ENCODE results near the gene ZNF106.

Gene ZNF106

GRCh38 chr15:42483677-42484076 lies 7.3 kb downstream of the ZNF106 start:
- no peak for TF ChIP-seq SIN3A (IDR thresholded peaks at IDR 0.05; ENCODE audit: borderline replicate concordance, insufficient read depth, low read length)
- no peak for TF ChIP-seq TAF1 (IDR thresholded peaks at IDR 0.05; ENCODE audit: borderline replicate concordance, insufficient read depth, low read length)
- no peak for TF ChIP-seq REST (IDR thresholded peaks at IDR 0.05; ENCODE audit: insufficient read depth in 1 of 2, low read depth in 2 of 2, low read length in 2 of 2)
- no peak for TF ChIP-seq FOXP2 (optimal IDR thresholded peaks at IDR 0.05; ENCODE audit: borderline replicate concordance, extremely low read depth, extremely low read length, insufficient read depth)
- TF ChIP-seq POLR2AphosphoS5 (IDR thresholded peaks at IDR 0.05; ENCODE audit: low read depth, low read length) = no peak

GRCh38 chr15:42482701-42483100 lies 8.2 kb downstream of the ZNF106 start:
- TF ChIP-seq REST (IDR thresholded peaks at IDR 0.05; ENCODE audit: insufficient read depth in 1 of 2, low read depth in 2 of 2, low read length in 2 of 2) = no peak
- no peak for TF ChIP-seq TAF1 (IDR thresholded peaks at IDR 0.05; ENCODE audit: borderline replicate concordance, insufficient read depth, low read length)
- TF ChIP-seq SIN3A (IDR thresholded peaks at IDR 0.05; ENCODE audit: borderline replicate concordance, insufficient read depth, low read length) = no peak

- no peak for TF ChIP-seq FOXP2 (optimal IDR thresholded peaks at IDR 0.05; ENCODE audit: borderline replicate concordance, extremely low read depth, extremely low read length, insufficient read depth)
- TF ChIP-seq SIN3A (IDR thresholded peaks at IDR 0.05; ENCODE audit: borderline replicate concordance, insufficient read depth, low read length) = no peak
- no peak for TF ChIP-seq REST (IDR thresholded peaks at IDR 0.05; ENCODE audit: insufficient read depth in 1 of 2, low read depth in 2 of 2, low read length in 2 of 2)
- no peak for TF ChIP-seq POLR2AphosphoS5 (IDR thresholded peaks at IDR 0.05; ENCODE audit: low read depth, low read length)
- no peak for TF ChIP-seq TAF1 (IDR thresholded peaks at IDR 0.05; ENCODE audit: borderline replicate concordance, insufficient read depth, low read length)
Measured at GRCh38 chr15:42474827-42475226, 16.1 kb downstream of the ZNF106 start.

- no peak for TF ChIP-seq POLR2AphosphoS5 (IDR thresholded peaks at IDR 0.05; ENCODE audit: low read depth, low read length)
- no peak for TF ChIP-seq FOXP2 (optimal IDR thresholded peaks at IDR 0.05; ENCODE audit: borderline replicate concordance, extremely low read depth, extremely low read length, insufficient read depth)
- TF ChIP-seq REST (IDR thresholded peaks at IDR 0.05; ENCODE audit: insufficient read depth in 1 of 2, low read depth in 2 of 2, low read length in 2 of 2) = no peak
- no peak for TF ChIP-seq SIN3A (IDR thresholded peaks at IDR 0.05; ENCODE audit: borderline replicate concordance, insufficient read depth, low read length)
- TF ChIP-seq TAF1 (IDR thresholded peaks at IDR 0.05; ENCODE audit: borderline replicate concordance, insufficient read depth, low read length) = no peak
Measured at GRCh38 chr15:42471002-42471401, 19.9 kb downstream of the ZNF106 start.
